NCI-H1694 (cell line): ENCODE measurements around the gene CDK19.

Experiments used
- DNase-seq: peaks from one replicate; lab custom pipeline; 2025; lab: John Stamatoyannopoulos, UW

The CDK19 gene

GRCh38 chr6:110658631-110659211 is 156.5 kb downstream of the CDK19 start:
- DNase-seq: no peak

- DNase-seq: no peak
Measured at GRCh38 chr6:110656492-110656891, 158.8 kb downstream of the CDK19 start.

- DNase-seq: no peak
Measured at GRCh38 chr6:110655821-110656220, 159.4 kb downstream of the CDK19 start.

DNA sequence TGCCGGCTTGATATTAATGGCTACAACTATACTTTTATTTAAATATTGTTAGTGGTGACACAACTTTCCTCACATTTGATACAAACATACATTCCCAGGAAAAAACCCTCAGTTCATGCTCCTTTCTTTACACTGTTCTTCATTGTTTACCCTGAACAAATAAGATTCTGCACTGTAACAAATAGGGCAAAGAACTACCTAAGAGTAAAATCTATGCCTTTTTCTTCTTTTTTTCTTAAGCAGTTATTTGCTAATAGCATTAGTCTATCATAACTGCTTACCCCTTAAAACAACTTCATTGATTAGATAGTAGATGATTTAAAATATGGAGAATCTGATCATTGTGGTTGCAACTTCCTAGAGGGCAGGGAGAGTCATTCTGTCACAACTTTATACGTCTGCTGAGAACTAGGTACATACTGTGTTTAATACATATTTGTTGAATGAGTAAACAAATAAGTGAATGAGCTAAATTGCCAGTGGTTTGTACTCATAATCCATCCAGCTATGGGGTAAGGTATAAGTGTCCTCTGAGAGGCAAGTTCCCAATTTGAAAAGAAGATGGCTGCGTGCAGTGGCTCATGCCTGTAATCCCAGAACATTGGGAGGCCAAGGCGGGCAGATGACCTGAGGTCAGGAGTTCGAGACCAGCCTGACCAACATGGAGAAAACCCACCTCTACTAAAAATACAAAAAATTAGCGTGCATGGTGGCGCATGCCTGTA is 161.0 kb downstream of the CDK19 start:
- no peak for DNase-seq

- DNase-seq: no peak
Measured at GRCh38 chr6:110653381-110653780, 161.9 kb downstream of the CDK19 start.

DNA sequence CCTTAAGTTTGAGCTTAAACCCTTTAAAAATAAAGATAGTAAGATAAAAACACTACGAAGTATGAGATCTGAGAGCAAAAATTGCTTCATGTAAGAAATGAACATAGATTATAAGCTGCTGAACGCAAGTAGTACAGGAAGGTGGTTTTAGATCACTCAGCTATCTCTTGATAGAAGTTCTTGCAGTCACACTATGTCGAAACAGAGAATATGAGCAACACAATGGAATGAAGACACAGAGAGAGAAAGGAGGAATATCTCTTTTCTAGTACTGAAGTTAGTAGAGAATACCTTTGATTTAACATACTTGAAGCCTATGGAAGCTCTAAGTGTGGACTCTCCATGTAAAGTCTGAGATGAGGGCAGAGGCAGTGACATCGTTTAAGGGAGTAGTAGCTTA is 162.7 kb downstream of the CDK19 start:
- DNase-seq: no peak

DNA sequence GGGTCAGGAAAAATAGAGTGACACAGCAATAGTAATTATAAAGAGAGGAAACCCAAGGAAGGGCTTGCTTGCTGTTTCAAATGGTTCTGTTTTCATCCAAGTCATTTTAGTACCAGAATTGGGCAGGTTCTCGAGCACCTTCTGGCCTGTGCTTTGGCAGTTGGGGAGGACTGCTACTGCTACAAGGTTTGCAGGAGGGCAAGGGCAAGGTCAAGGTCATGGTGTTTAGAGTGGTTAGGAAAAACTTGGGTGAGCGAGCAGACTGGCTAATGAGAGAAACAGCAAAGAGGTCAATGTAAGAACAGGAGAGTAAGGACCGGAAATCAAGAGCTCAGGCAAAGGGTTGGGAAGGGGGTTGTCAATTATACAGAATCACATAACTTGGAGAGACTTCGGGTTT is 164.5 kb downstream of the CDK19 start:
- DNase-seq: no peak

DNA sequence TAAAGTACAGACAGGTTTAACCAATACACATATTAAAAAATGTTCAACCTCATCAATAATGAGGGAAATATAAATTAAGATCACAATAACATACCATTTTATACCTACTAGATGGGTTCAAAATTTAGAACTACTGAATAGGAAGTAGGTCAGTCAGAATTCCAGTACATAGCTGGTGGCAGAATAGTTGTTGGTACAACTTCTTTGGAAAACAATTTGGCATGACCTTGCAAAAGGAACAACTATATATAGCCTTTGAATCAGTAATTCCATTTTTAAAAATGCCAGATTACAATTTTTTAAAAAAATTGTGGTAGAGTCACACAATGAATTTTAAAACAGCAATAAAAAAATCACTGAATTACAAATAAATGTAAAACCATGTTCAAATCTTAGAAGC is 165.6 kb downstream of the CDK19 start:
- DNase-seq: no peak

DNA sequence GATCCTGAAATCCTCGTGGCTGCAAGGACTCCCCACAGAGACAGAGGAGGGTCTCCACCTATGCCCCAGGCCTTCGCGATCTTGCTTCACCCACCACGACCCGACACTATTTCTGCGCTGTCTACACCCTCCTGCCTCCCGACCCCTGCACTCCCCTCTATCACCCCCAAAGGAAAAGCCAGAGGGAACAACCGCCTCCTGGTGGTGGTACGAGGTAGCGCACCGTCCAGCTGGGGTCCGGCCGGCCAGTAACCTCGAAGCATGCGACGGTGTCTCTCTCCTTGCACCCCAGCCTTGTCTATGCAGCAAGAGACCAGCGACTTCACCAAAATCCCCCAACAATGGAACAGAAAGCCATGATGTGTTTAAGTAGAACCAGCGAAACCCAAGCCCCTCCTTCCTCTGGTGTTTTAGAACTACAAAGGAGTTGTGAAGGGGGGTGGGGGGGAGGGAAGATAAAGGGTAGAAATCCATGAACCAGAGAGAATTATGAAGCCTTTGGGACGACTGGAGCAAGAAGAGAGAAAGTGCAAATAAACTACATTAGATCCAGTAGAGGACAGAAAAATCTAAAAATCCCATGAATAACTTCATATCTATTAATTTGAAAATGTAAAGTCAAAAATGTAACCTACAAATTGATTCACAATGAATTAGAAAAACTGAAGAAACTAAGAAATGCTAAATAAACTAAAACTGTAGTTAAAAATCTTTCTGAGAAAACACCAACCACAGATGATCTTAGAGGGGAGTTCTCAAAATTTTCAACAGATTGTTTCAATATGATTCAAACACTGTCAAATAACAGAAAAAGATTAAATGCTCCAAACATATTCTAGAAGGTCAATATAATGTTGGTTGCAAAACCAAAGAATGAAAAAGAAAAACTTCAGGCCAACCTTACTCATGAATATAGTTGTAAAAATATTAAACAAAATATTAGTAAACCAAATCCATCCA is 168.0 kb downstream of the CDK19 start:
- DNase-seq: no peak

DNA sequence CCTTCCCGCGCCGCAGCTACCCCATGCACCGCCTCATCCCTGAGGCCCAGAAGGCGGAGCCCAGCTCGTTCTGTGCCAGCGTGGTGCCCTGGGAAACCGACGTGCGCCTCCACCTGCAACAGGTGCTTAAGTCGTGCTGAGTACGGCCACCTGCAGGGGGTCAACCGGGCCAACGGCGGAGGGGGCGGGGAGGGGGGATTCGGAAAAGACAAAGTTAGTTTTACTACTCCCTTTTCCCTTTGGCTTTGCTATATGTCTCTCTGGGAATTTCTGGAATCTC is 168.9 kb downstream of the CDK19 start:
- no peak for DNase-seq

DNA sequence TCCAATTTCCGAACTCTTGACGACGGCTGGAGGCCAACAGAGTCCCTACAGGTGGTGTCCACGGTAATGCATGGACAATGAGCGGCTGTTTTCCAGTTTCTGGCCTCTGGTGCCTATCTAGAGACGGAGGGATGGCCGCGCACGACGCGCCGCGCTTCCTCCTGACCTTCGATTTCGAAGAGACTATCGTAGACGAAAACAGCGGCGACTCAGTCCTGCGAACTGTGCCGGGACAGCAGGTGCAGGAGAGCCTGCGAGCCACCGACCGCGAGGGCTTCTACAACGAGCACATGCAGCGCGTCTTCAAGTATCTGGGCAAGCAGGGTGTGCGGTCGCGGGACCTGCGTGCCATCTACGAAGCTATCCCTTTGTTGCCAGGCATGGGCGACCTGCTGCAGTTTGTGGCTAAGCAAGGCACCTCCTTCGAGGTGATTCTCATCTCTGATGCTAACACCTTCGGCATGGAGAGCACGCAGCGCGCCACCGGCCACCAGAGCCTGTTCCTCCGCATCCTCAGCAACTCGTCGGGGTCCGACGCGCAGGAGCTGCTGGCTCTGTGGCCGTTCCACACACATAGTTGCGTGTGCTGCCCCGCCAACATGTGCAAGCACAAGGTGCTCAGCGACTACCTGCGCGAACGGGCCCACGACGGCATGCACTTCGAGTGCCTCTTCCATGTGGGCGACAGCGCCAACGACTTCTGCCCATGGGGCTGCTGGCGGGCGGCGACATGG is 169.4 kb downstream of the CDK19 start:
- no peak for DNase-seq

GRCh38 chr6:110643175-110643574 is 172.1 kb downstream of the CDK19 start:
- DNase-seq: no peak

DNA sequence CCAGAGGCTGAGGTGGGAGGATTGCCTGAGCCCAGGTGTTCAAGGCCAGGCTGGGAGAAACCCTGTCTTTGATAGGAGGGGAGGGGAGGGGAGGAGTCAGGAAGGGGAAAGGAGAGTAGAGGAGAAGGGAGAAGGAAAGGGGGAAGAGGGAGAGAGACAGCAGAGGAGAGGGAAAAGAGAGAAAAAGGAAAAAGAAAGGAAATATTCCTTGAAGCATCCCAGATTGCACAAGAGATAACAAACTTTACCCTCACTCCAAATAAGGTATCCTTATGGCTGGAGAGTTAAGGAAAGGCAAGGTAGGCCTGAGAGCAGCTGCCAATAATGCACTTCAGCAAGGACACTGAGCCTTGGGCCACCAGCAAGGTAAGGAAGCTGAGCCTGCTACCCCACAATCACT is 172.6 kb downstream of the CDK19 start:
- no peak for DNase-seq

DNA sequence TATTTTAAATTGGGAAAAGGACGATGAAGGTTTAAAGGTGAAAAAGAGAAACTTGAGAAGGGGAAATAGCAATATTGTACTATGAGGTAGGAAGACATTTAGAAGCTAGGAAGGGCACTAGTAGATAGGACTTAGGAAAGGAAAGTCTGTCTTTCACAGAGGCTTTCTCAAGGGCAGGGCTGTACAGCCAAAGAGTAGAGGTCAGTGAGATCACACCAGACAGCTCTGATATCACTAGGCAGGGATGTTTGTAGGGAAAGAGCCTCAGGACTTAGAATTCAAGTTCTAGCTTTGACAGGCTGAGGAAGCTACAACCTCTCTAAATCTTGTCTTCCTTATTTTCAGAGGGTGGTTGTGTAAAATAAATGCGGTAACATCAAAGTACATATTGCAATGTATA is 178.5 kb downstream of the CDK19 start:
- DNase-seq: no peak

DNA sequence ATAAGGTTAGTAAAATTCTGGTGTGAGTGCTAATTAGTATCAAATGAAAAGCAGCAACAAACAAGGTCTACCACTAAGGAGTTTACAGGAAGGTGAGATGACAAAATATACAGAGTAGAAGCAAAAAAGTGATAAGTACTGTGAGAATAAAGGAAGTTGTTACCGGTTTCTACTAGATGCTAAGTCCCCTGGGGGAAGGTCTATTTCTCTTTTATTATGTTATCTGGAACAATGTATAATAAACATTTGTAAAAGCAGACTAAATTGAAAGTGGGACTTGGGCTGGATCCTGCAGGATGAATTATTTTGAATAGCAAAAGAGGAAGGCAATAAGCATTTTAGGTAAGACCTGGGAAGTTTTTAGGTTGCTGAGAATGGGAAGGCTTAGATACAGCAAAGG is 180.2 kb downstream of the CDK19 start:
- no peak for DNase-seq

GRCh38 chr6:110633731-110634213 is 181.5 kb downstream of the CDK19 start:
- no peak for DNase-seq

GRCh38 chr6:110629153-110629552 is 186.1 kb downstream of the CDK19 start:
- no peak for DNase-seq

DNA sequence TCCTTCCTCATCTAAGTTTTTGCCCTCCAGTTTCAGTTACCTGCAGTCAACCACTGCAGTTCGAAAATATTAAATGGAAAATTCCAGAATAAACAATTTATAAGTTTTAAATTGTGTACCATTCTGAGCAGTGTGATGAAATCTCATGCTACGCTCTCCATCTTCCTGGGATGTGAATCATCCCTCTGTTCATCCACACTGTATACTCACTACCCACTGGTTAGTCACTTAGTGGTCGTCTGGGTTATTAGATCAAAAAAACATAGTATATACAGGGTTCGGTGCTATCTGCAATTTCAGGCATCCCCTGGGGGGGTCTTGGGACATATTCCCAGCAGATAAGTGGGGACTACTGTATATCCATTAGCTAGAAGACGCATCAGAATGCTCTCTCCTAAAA is 186.9 kb downstream of the CDK19 start:
- DNase-seq: no peak

- no peak for DNase-seq
Measured at GRCh38 chr6:110626442-110626841, 188.8 kb downstream of the CDK19 start.

GRCh38 chr6:110625883-110626282 is 189.4 kb downstream of the CDK19 start:
- no peak for DNase-seq

DNA sequence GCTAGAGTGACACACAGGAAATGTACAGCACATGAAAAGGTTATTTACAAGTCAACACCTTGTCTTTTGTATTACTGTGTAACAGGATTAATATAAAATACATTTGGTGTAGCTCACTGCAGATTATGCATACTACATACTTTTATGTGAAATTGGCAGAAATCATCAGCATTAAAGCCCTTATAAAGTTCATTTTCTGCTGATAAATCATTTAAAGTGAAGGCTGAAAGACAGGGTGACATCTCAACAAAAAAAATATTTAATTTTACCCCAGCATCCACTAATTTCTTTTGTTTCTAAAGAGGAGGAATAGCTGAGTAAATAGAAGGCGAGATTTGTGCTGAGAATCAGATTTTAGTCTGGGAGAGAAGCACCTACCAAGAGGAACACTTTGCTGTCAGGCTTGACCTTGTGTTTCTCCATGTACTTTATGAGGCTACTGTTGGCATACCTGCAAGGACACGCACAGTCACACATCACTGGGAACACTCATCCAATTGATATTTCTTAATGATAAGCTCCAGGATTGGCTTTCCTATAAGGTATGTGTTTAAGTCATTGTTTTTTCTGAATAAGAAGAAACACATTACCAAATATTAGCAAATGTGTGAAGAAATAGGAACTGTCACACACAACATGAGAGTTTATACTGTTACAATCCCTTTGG is 192.2 kb downstream of the CDK19 start:
- DNase-seq: no peak

DNA sequence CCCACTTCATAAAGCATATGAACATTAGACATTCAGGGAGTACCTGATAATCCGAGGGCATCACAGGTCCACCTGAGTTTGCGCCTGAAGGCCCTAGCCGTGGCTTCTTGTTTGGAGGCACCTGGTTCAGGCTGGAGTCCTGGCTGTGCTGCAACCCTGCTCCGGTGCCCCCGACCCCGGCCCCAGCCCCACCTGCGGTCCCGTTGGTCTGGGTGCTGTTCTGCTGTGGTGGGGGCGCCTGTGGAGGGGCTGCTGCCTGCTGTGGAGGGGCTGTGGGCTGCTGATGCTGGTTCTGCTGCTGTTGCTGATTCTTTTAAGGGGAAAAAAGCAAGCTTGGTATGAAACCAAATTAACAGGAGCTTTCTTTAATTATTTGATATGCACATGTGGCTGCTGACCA is 194.2 kb downstream of the CDK19 start:
- no peak for DNase-seq
